Trophoblast cell (in vitro differentiated cells and primary cell): ENCODE data around the gene CD96.

Experiments used
- DNase-seq, 2 donors: peaks; one replicate each; pipeline ENCODE4 v3.0.0-alpha.2; 2016
- H2AFZ ChIP-seq: 2 replicates; pipeline ENCODE4 v1.6.1; 2013; ENCODE audit warnings: low read length, moderate library complexity, mild to moderate bottlenecking; ENCODE audit not compliant: insufficient read depth, poor library complexity
- H2AK5ac ChIP-seq: 2 replicates; pipeline ENCODE4 v1.6.1; 2013; ENCODE audit warnings: mild to moderate bottlenecking, low read length
- H2BK120ac ChIP-seq: 2 replicates; pipeline ENCODE4 v1.6.1; 2013; ENCODE audit warnings: low read length, mild to moderate bottlenecking, moderate library complexity; ENCODE audit not compliant: insufficient read depth, poor library complexity
- H2BK12ac ChIP-seq: 2 replicates; pipeline ENCODE4 v1.6.1; 2013; ENCODE audit warnings: mild to moderate bottlenecking, low read length, moderate library complexity
- H2BK5ac ChIP-seq: 2 replicates; pipeline ENCODE4 v1.6.1; 2013; ENCODE audit warnings: low read length, low read depth, moderate library complexity, mild to moderate bottlenecking; ENCODE audit not compliant: poor library complexity
- H3K14ac ChIP-seq: 2 replicates; pipeline ENCODE4 v1.6.1; 2013; ENCODE audit warnings: mild to moderate bottlenecking, low read length
- H3K18ac ChIP-seq: 2 replicates; pipeline ENCODE4 v1.6.1; 2013; ENCODE audit warnings: mild to moderate bottlenecking, low read length
- H3K23ac ChIP-seq: 2 replicates; pipeline ENCODE4 v1.6.1; 2013; ENCODE audit warnings: low read length
- H3K27ac ChIP-seq: 2 replicates; pipeline ENCODE4 v1.5.1; 2013; ENCODE audit warnings: low read depth, mild to moderate bottlenecking, inconsistent platforms, low read length, moderate library complexity
- H3K27me3 ChIP-seq: 2 replicates; pipeline ENCODE4 v1.6.1; 2013; ENCODE audit warnings: inconsistent platforms, mild to moderate bottlenecking, low read length, moderate library complexity; ENCODE audit not compliant: insufficient read depth
- H3K36me3 ChIP-seq, 2 experiments: 1 replicate in 1 of 2; 2 replicates in 1 of 2; pipeline ENCODE4 v1.6.1; 2013; ENCODE audit warnings: low read length in 2 of 2, mild to moderate bottlenecking in 2 of 2, moderate library complexity in 1 of 2; ENCODE audit not compliant: insufficient read depth in 2 of 2, control insufficient read depth in 1 of 2
- H3K4ac ChIP-seq: 2 replicates; pipeline ENCODE4 v1.6.1; 2013; ENCODE audit warnings: low read depth, mild to moderate bottlenecking, low read length, moderate library complexity
- H3K4me1 ChIP-seq, 2 experiments: 1 replicate in 1 of 2; 2 replicates in 1 of 2; pipeline ENCODE4 v1.6.1; 2013; ENCODE audit warnings: low read length in 2 of 2, mild to moderate bottlenecking in 2 of 2, moderate library complexity in 1 of 2; ENCODE audit not compliant: insufficient read depth in 2 of 2, control insufficient read depth in 1 of 2
- H3K4me2 ChIP-seq: 2 replicates; pipeline ENCODE4 v1.6.1; 2013; ENCODE audit warnings: inconsistent platforms, mild to moderate bottlenecking, low read length, moderate library complexity
- H3K4me3 ChIP-seq: 2 replicates; pipeline ENCODE4 v1.5.1; 2013; ENCODE audit warnings: mild to moderate bottlenecking, low read depth, low read length, inconsistent platforms
- H3K79me1 ChIP-seq: one replicate; pipeline ENCODE4 v1.6.1; 2013; ENCODE audit warnings: low read length
- H3K79me2 ChIP-seq: 2 replicates; pipeline ENCODE4 v1.6.1; 2013; ENCODE audit warnings: low read length, mild to moderate bottlenecking; ENCODE audit not compliant: control insufficient read depth, insufficient read depth, poor library complexity
- H3K9ac ChIP-seq: 2 replicates; pipeline ENCODE4 v1.6.1; 2013; ENCODE audit warnings: mild to moderate bottlenecking, low read length
- H3K9me3 ChIP-seq: 2 replicates; pipeline ENCODE4 v1.6.1; 2013; ENCODE audit warnings: low read depth, mild to moderate bottlenecking, control low read depth, inconsistent platforms, low read length; ENCODE audit not compliant: insufficient read depth
- H4K12ac ChIP-seq: 2 replicates; pipeline ENCODE4 v1.6.1; 2013; ENCODE audit warnings: low read depth, mild to moderate bottlenecking, low read length, moderate library complexity
- H4K8ac ChIP-seq: 2 replicates; pipeline ENCODE4 v1.6.1; 2013; ENCODE audit warnings: low read depth, mild to moderate bottlenecking, low read length, moderate library complexity
- H4K91ac ChIP-seq: one replicate; pipeline ENCODE4 v1.6.1; 2013; ENCODE audit warnings: low read depth, mild to moderate bottlenecking, low read length, moderate library complexity
- WGBS: extraction: QIAGEN DNeasy Blood & Tissue Kit; methylation state at CpG from one replicate; pipeline ENCODE4 v1.1.7; 2013; ENCODE audit warnings: missing lambda C conversion rate; ENCODE audit not compliant: insufficient read length, insufficient coverage; ENCODE audit errors: extremely low coverage; 5-methylcytosine and 5-hydroxymethylcytosine counted together

CD96 gene

DNA sequence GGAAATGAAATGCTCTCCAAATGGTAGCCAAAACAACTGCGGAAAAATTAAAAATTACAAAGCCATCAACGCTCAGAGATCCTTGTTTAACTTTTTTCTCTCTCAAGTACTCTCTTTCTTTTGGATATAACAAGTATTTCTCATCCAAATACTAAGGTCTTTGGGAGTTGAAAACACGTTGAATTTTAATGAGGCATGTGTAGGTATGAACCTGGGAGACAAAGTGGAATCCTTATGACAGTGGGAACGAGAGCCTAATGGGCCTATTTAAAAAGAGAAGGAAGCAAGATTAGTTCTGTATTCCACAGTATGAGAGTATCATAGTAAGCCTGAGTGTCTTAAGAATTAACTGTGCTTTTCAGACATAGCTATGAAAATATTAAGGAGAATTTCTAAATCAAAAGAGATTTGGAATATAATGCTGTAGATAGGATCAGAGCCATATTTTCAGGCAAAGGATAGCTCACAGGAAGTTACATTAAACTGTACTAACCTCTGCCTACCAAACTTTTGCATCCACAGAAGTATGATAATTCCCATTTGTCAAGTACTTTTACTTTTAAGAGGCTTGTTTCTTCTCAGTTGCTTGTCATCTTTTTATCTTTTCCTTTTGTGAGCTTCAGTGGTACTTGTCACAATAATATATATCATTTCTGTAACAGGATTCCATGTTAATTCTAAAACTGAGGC is 759 bp downstream of the CD96 start:
- H3K9me3 ChIP-seq: no peaks in the 10 kb centered on the region
- no peak overlapping the region for H3K9ac ChIP-seq
- no peak overlapping the region for H3K27ac ChIP-seq
- H2BK120ac ChIP-seq: no peak overlapping the region
- whole genome bisulfite sequencing: no CpG with 5 or more reads among the region's 4 CpGs
- no peak for DNase-seq
- no peak overlapping the region for H2AK5ac ChIP-seq
- no peak overlapping the region for H4K12ac ChIP-seq
- H2AFZ ChIP-seq: no peak overlapping the region
- no peak overlapping the region for H3K4me2 ChIP-seq
- no peak overlapping the region for H2BK5ac ChIP-seq
- H3K4me1 ChIP-seq: peaks cover 1 to 3% of the 10 kb centered on the region in 2 experiments
- H3K79me2 ChIP-seq: no peaks in the 10 kb centered on the region
- peaks cover 0 to 3% of the 10 kb centered on the region in 2 experiments for H3K36me3 ChIP-seq
- no peak overlapping the region for H4K91ac ChIP-seq
- H2BK12ac ChIP-seq: no peak overlapping the region
- no peak overlapping the region for H3K18ac ChIP-seq
- no peak overlapping the region for H3K14ac ChIP-seq
- H3K27me3 ChIP-seq: no peaks in the 10 kb centered on the region
- no peak overlapping the region for H3K23ac ChIP-seq
- no peak overlapping the region for H3K4ac ChIP-seq
- no peak overlapping the region for H3K4me3 ChIP-seq
- peaks cover 11% of the 10 kb centered on the region for H3K79me1 ChIP-seq
- H4K8ac ChIP-seq: no peak overlapping the region

- H3K4me1 ChIP-seq: peaks cover 0 to 1% of the 10 kb centered on the region in 2 experiments
- H3K4ac ChIP-seq: no peak overlapping the region
- no peak overlapping the region for H2BK5ac ChIP-seq
- H3K18ac ChIP-seq: no peak overlapping the region
- H3K9ac ChIP-seq: no peak overlapping the region
- no peaks in the 10 kb centered on the region for H3K27me3 ChIP-seq
- no peak overlapping the region for H4K91ac ChIP-seq
- no peak overlapping the region for H4K12ac ChIP-seq
- no peak overlapping the region for H3K4me2 ChIP-seq
- peaks cover 0 to 3% of the 10 kb centered on the region in 2 experiments for H3K36me3 ChIP-seq
- no peak overlapping the region for H2BK12ac ChIP-seq
- H3K4me3 ChIP-seq: no peak overlapping the region
- no peak overlapping the region for H2AK5ac ChIP-seq
- no CpG with 5 or more reads among the region's 2 CpGs for WGBS
- no peak overlapping the region for H3K27ac ChIP-seq
- no peak for DNase-seq
- H2BK120ac ChIP-seq: no peak overlapping the region
- H3K79me2 ChIP-seq: no peaks in the 10 kb centered on the region
- H3K9me3 ChIP-seq: no peaks in the 10 kb centered on the region
- no peak overlapping the region for H3K23ac ChIP-seq
- H2AFZ ChIP-seq: no peak overlapping the region
- no peak overlapping the region for H4K8ac ChIP-seq
- H3K14ac ChIP-seq: no peak overlapping the region
- H3K79me1 ChIP-seq: peaks cover 7% of the 10 kb centered on the region
Measured at GRCh38 chr3:111545349-111545748, 3.4 kb downstream of the CD96 start.

- no peak for DNase-seq
- Histone ChIP-seq H3K27ac (no peak overlapping the region), H4K8ac (no peak overlapping the region), H2AFZ (no peak overlapping the region), H4K12ac (no peak overlapping the region), H2AK5ac (no peak overlapping the region), H4K91ac (no peak overlapping the region), H3K9ac (no peak overlapping the region), H2BK120ac (no peak overlapping the region), H3K4ac (no peak overlapping the region), H3K36me3 (peaks cover 0 to 3% of the 10 kb centered on the region in 2 experiments), H3K14ac (no peak overlapping the region), H3K27me3 (no peaks in the 10 kb centered on the region), H3K4me3 (no peak overlapping the region), H3K23ac (no peak overlapping the region), H2BK5ac (no peak overlapping the region), H3K4me1 (no peaks in the 10 kb centered on the region), H3K79me2 (no peaks in the 10 kb centered on the region), H3K79me1 (peaks cover 2% of the 10 kb centered on the region), H3K9me3 (no peaks in the 10 kb centered on the region), H3K4me2 (no peak overlapping the region), H3K18ac (no peak overlapping the region), H2BK12ac (no peak overlapping the region)
- no CpG with 5 or more reads among the region's 4 CpGs for WGBS
Measured at GRCh38 chr3:111547631-111548030, 5.6 kb downstream of the CD96 start.

DNA sequence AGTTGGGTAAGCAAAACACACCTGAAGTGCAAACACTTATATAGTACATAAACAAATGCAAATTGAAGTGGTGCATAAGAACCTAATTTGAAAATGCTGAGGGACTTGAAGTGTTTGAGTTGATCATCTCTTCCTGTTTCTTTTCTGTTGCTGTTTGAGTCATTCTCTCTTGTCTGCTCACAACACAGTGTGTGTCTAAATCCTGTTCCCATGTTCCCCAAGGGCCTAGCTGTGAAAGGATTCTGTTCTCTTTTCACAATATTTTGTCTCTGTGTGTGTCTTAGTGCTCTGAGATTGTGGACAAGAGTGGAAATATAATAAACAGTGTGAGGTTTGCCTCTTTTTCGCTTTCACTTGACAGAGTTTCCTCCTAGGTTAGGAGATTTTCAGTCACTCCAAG is 6.1 kb downstream of the CD96 start:
- H3K9me3 ChIP-seq: no peaks in the 10 kb centered on the region
- no peak overlapping the region for H2BK120ac ChIP-seq
- no peak overlapping the region for H2AK5ac ChIP-seq
- H3K4me2 ChIP-seq: no peak overlapping the region
- peaks cover 0 to 3% of the 10 kb centered on the region in 2 experiments for H3K36me3 ChIP-seq
- H3K27ac ChIP-seq: no peak overlapping the region
- H3K4me3 ChIP-seq: no peak overlapping the region
- no peak for DNase-seq
- H3K9ac ChIP-seq: no peak overlapping the region
- H4K8ac ChIP-seq: no peak overlapping the region
- H3K23ac ChIP-seq: no peak overlapping the region
- peaks cover 2% of the 10 kb centered on the region for H3K79me1 ChIP-seq
- no peak overlapping the region for H3K14ac ChIP-seq
- H3K4ac ChIP-seq: no peak overlapping the region
- no peak overlapping the region for H4K91ac ChIP-seq
- WGBS: no CpG with 5 or more reads among the region's 1 CpG
- H3K18ac ChIP-seq: no peak overlapping the region
- no peak overlapping the region for H4K12ac ChIP-seq
- H2BK5ac ChIP-seq: no peak overlapping the region
- H3K79me2 ChIP-seq: no peaks in the 10 kb centered on the region
- no peaks in the 10 kb centered on the region for H3K27me3 ChIP-seq
- H2AFZ ChIP-seq: no peak overlapping the region
- H2BK12ac ChIP-seq: no peak overlapping the region
- H3K4me1 ChIP-seq: no peaks in the 10 kb centered on the region
